Ovary (tissue), 3 donors: ENCODE results near the gene FTO.

Experiments used
- CTCF ChIP-seq, 3 donors: fragments of 450-650 bp in 2 of 3; fragments of 200-600 bp in 1 of 3; IDR thresholded peaks; one replicate each; pipeline versions ENCODE4 v1.5.1 to v1.8.0; 2016 to 2022; ENCODE audit warnings: antibody characterized with exemption in 3 of 3, mild to moderate bottlenecking in 1 of 3
- EP300 ChIP-seq: sonication (generic); formaldehyde crosslinking; IDR thresholded peaks from one replicate; pipeline ENCODE4 v1.6.1; 2017; ENCODE audit warnings: antibody characterized with exemption
- donor health status: DM: no; HTN: no; CAD: no.

DNA sequence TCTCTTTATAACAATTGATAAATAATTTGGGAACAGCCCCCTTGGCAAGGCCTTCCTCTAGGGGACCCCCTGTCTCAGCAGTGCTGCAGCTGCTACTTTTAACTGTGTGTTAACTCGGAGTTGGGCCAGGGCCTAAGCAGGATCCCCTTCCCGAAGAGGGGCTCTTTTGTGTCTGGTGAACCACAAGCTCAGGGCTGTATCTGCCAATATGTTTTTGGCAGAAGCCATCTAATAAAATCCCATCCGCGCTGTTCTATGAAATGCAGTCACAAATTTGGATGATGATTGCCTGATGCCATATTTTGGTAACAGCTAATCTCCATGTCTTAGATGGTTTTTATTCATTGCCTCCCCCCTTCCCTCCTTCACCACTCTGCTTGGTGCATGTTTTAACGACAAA is 267.7 kb downstream of the FTO start:
- TF ChIP-seq CTCF (IDR thresholded peaks at IDR 0.05) (no peak), EP300 (no peak)
